Coronary artery (tissue), 2 donors: ENCODE results near the gene MACROD2.

Experiments used
- DNase-seq: peaks from one replicate; pipeline ENCODE4 v3.0.0-alpha.2; 2017; ENCODE audit warnings: low spot score
- H3K27ac ChIP-seq, 2 donors: fragments of 200-600 bp; sonication (generic); one replicate each; pipeline ENCODE4 v1.5.1; 2016 to 2019
- H3K4me3 ChIP-seq: fragments of 200-600 bp; sonication (generic); 2 replicates; pipeline ENCODE4 v1.5.1; 2016; ENCODE audit warnings: mild to moderate bottlenecking, moderate library complexity
- CTCF ChIP-seq: fragments of 200-600 bp; sonication (generic); IDR thresholded peaks from one replicate; pipeline ENCODE4 v1.5.1; 2019; ENCODE audit warnings: antibody characterized with exemption

MACROD2 gene

GRCh38 chr20:16003310-16003709 is 2008.0 kb downstream of the MACROD2 start:
- no peak overlapping the region for H3K27ac ChIP-seq
- no peak for DNase-seq
- no peak overlapping the region for H3K4me3 ChIP-seq
- no peak for TF ChIP-seq CTCF

- H3K27ac ChIP-seq: no peak overlapping the region
- no peak overlapping the region for H3K4me3 ChIP-seq
- no peak for TF ChIP-seq CTCF
- DNase-seq: no peak
These were observed 2009.0 kb downstream of the MACROD2 start for GRCh38 chr20:16004108-16004854.

GRCh38 chr20:16005021-16005914 is 2010.0 kb downstream of the MACROD2 start:
- TF ChIP-seq CTCF: no peak
- Histone ChIP-seq H3K4me3 (no peak overlapping the region), H3K27ac (no peak overlapping the region)
- no peak for DNase-seq

- Histone ChIP-seq H3K27ac (no peak overlapping the region), H3K4me3 (no peak overlapping the region)
- no peak for DNase-seq
- no peak for TF ChIP-seq CTCF
These were observed 2010.7 kb downstream of the MACROD2 start for GRCh38 chr20:16005915-16006493.

- DNase-seq: no peak
- Histone ChIP-seq H3K4me3 (no peak overlapping the region), H3K27ac (no peak overlapping the region)
- TF ChIP-seq CTCF: no peak
These were observed 2011.8 kb downstream of the MACROD2 start for GRCh38 chr20:16007164-16007563.

GRCh38 chr20:16007962-16008361 is 2012.6 kb downstream of the MACROD2 start:
- Histone ChIP-seq H3K27ac (no peak overlapping the region), H3K4me3 (no peak overlapping the region)
- no peak for TF ChIP-seq CTCF
- no peak for DNase-seq
